Adrenal gland (tissue), 12 donors: Measurements from ENCODE around the gene IQSEC3. TPM values are rescaled to one million over a fixed set of nuclear protein-coding genes. Genes with fewer than 3 reads are reported as not detected.

Experiments used
- DNase-seq, 7 donors: peaks; one replicate each; pipeline ENCODE4 v3.0.0-alpha.2; 2019 to 2020
- H3K27ac ChIP-seq, 5 donors: fragments of 200-600 bp; sonication (generic) in 4 of 5; 1 replicate in 3 of 5; 2 replicates in 2 of 5; pipeline versions ENCODE4 v1.5.1 to v1.8.0; 2016 to 2020; ENCODE audit warnings: mild to moderate bottlenecking in 1 of 5
- H3K27me3 ChIP-seq: fragments of 200-600 bp; 2 replicates; pipeline ENCODE4 v1.8.0; 2021
- H3K36me3 ChIP-seq, 2 donors: fragments of 200-600 bp; replicated peaks in 1 of 2; 1 replicate in 1 of 2; 2 replicates in 1 of 2; pipeline versions ENCODE4 v1.5.1 to v1.8.0; 2018 to 2022
- H3K4me1 ChIP-seq, 2 donors: fragments of 200-600 bp; replicated peaks in 1 of 2; 1 replicate in 1 of 2; 2 replicates in 1 of 2; pipeline versions ENCODE4 v1.5.1 to v1.8.0; 2018 to 2021
- H3K4me3 ChIP-seq, 4 donors: fragments of 200-600 bp; sonication (generic) in 3 of 4; one replicate each; pipeline ENCODE4 v1.5.1; 2016 to 2018
- H3K9me3 ChIP-seq, 3 donors: fragments of 200-600 bp; sonication (generic) in 1 of 3; replicated peaks in 1 of 3; 1 replicate in 2 of 3; 2 replicates in 1 of 3; pipeline versions ENCODE4 v1.5.1 to v1.8.0; 2016 to 2021
- CTCF ChIP-seq, 6 experiments: fragments of 450-650 bp in 4 of 6; fragments of 200-600 bp in 2 of 6; sonication (generic) in 1 of 6; IDR thresholded peaks; 1 replicate in 5 of 6; 2 replicates in 1 of 6; pipeline versions ENCODE4 v1.5.1 to v1.8.0; 2016 to 2021; ENCODE audit warnings: antibody characterized with exemption in 6 of 6, mild to moderate bottlenecking in 2 of 6, moderate library complexity in 1 of 6
- POLR2A ChIP-seq, 2 donors: fragments of 450-650 bp; IDR thresholded peaks; one replicate each; pipeline ENCODE4 v1.6.1; 2017; ENCODE audit warnings: antibody characterized with exemption in 2 of 2, mild to moderate bottlenecking in 2 of 2, moderate library complexity in 1 of 2
- WGBS, 4 donors: extraction: QIAGEN DNeasy Blood & Tissue Kit in 2 of 4; methylation state at CpG; one replicate each; pipeline versions ENCODE4 v1.1.5 to v1.1.7; 2013 to 2017; 5-methylcytosine and 5-hydroxymethylcytosine counted together
- intact Hi-C, 2 donors: fragments of 100-400 bp; cut with DNase I; formaldehyde crosslinking; loops; one replicate each; pipeline versions ENCODE4 v1.14.1 to v1.15.0; 2022 to 2023
- polyA plus RNA-seq, 3 donors: library from polyadenylated mRNA; stranded (reverse); fragments of 200-250 nt in 2 of 3; fragments of 350-450 nt in 1 of 3; fragmentation: Illumina TruSeq in 1 of 3; extraction: RNeasy Lipid Tissue Mini Kit (QIAGEN cat#74804) in 1 of 3; gene quantifications; one replicate each; pipeline ENCODE4 v1.2.3, GENCODE V29; 2013 to 2014
- total RNA-seq, 9 donors: library from RNA; depleted of rRNA in 4 of 9; stranded (reverse); fragments of >200 nt in 4 of 9; fragments of 120-200 nt in 1 of 9; fragmentation: NEBNext Ultra II Directional in 1 of 9; extraction: Animal tissue kit (Norgen Biotek cat#: 25700) in 1 of 9; gene quantifications; one replicate each; pipeline versions ENCODE4 v1.1.0 to v1.2.4, GENCODE V29; 2013 to 2023
- donor health status: healthy with polysubstance abuse.
- donor health status: Bipolar disorder and iron deficiency.
- donor health status: DM: yes; HTN: yes; CAD: no.
- donor health status: DM: no; HTN: no; CAD: no.
- donor health status: DM: no; HTN: no; CAD: no.
- donor health status: DM: yes; HTN: yes; CAD: no.

IQSEC3 gene
- total and polyA plus RNA-seq, 12 donors = 0.13 to 6.3 (median 1.00) TPM

- intact Hi-C loops = no loop called here
- Histone ChIP-seq H3K27ac (no peak overlapping the region), H3K4me1 (no peaks in the 10 kb centered on the region), H3K9me3 (no peaks in the 10 kb centered on the region), H3K27me3 (no peaks in the 10 kb centered on the region), H3K4me3 (no peak overlapping the region), H3K36me3 (no peaks in the 10 kb centered on the region)
- no peak for DNase-seq
- no peak for TF ChIP-seq POLR2A (IDR thresholded peaks at IDR 0.05)
- no peak for TF ChIP-seq CTCF (IDR thresholded peaks at IDR 0.05)
- whole genome bisulfite sequencing, 4 donors = 80 to 90% (median 85%) methylated on average over 4 to 7 of the region's 7 CpGs
Measured at GRCh38 chr12:117311-117710, 50.7 kb downstream of the IQSEC3 start.

GRCh38 chr12:117816-118345 lies 51.3 kb downstream of the IQSEC3 start:
- no peaks in the 10 kb centered on the region for H3K36me3 ChIP-seq
- no peaks in the 10 kb centered on the region for H3K4me1 ChIP-seq
- intact Hi-C loops = no loop called here
- no peak for DNase-seq
- no peak overlapping the region for H3K4me3 ChIP-seq
- H3K9me3 ChIP-seq = no peaks in the 10 kb centered on the region
- TF ChIP-seq POLR2A (IDR thresholded peaks at IDR 0.05) (no peak), CTCF (IDR thresholded peaks at IDR 0.05) (no peak)
- 85 to 90% (median 87%) methylated on average over 8 of the region's 8 CpGs for WGBS, 4 donors
- no peaks in the 10 kb centered on the region for H3K27me3 ChIP-seq
- H3K27ac ChIP-seq = no peak overlapping the region

- H3K9me3 ChIP-seq = no peaks in the 10 kb centered on the region
- no peaks in the 10 kb centered on the region for H3K36me3 ChIP-seq
- no peak overlapping the region for H3K27ac ChIP-seq
- no peaks in the 10 kb centered on the region for H3K4me1 ChIP-seq
- no peak overlapping the region for H3K4me3 ChIP-seq
- 73 to 85% (median 81%) methylated on average over 4 of the region's 4 CpGs for WGBS, 4 donors
- no peak for DNase-seq
- intact Hi-C loops = no loop called here
- H3K27me3 ChIP-seq = no peaks in the 10 kb centered on the region
- TF ChIP-seq POLR2A (IDR thresholded peaks at IDR 0.05) (no peak), CTCF (IDR thresholded peaks at IDR 0.05) (no peak)
Measured at GRCh38 chr12:118591-118990, 52.0 kb downstream of the IQSEC3 start.

- H3K36me3 ChIP-seq = no peaks in the 10 kb centered on the region
- no peaks in the 10 kb centered on the region for H3K4me1 ChIP-seq
- H3K4me3 ChIP-seq = no peak overlapping the region
- H3K27ac ChIP-seq = no peak overlapping the region
- no peak for DNase-seq
- 59 to 79% (median 68%) methylated on average over 5 to 6 of the region's 6 CpGs for WGBS, 4 donors
- intact Hi-C loops = no loop called here
- no peaks in the 10 kb centered on the region for H3K9me3 ChIP-seq
- H3K27me3 ChIP-seq = no peaks in the 10 kb centered on the region
- no peak for TF ChIP-seq CTCF (IDR thresholded peaks at IDR 0.05)
- no peak for TF ChIP-seq POLR2A (IDR thresholded peaks at IDR 0.05)
Measured at GRCh38 chr12:120951-121350, 54.4 kb downstream of the IQSEC3 start.
